Activated CD8-positive, alpha-beta memory T cell treated with anti-CD3 and anti-CD28 coated beads, Interleukin-2, amount 10 ng/mL, durations not matched to agents 7 days and 5 days (primary cell): ENCODE data around the gene SVOP. TPM values are rescaled to one million over a fixed set of nuclear protein-coding genes. Genes with fewer than 3 reads are reported as not detected.
"Not testable (repeated sequence)": the region's sequence is repeated elsewhere in the genome, so short reads cannot be mapped to it uniquely, and the experiment has no call there.

Source experiments
- ATAC-seq: fragments of 150-1000 bp; cut with Tn5 transposase; one replicate; pipeline ENCODE4 v1.10.0; 2021; ENCODE audit warnings: moderate library complexity
- CTCF ChIA-PET: fragments of 350-600 bp; sonication (Branson Sonifier 250); formaldehyde crosslinking; loops from one replicate; lab custom pipeline; 2021; ENCODE audit warnings: antibody characterized with exemption; lab: Charles Lee
- DNase-seq: peaks from one replicate; pipeline ENCODE4 v3.0.0-alpha.2; 2020
- H3K27ac Mint-ChIP-seq: one replicate; pipeline ENCODE4 v1.8.0; 2021; ENCODE audit warnings: mild to moderate bottlenecking, mixed read lengths
- H3K27me3 Mint-ChIP-seq: one replicate; pipeline ENCODE4 v1.8.0; 2021; ENCODE audit warnings: mixed read lengths
- H3K36me3 Mint-ChIP-seq: one replicate; pipeline ENCODE4 v1.8.0; 2021; ENCODE audit warnings: mild to moderate bottlenecking, mixed read lengths
- H3K4me1 Mint-ChIP-seq: one replicate; pipeline ENCODE4 v1.8.0; 2021; ENCODE audit warnings: mixed read lengths
- H3K4me3 Mint-ChIP-seq: one replicate; pipeline ENCODE4 v1.8.0; 2021; ENCODE audit warnings: mild to moderate bottlenecking, moderate library complexity, mixed read lengths
- H3K9me3 Mint-ChIP-seq: one replicate; pipeline ENCODE4 v1.8.0; 2022; ENCODE audit warnings: low read depth, mixed read lengths
- total RNA-seq, 2 experiments: library from RNA; stranded (reverse); gene quantifications; one replicate each; pipeline ENCODE4 v1.2.3, GENCODE V29; 2021

Gene SVOP
- total RNA-seq, 2 experiments from 2014 or later = not detected

GRCh38 chr12:109018296-109018695 lies 2.6 kb downstream of the SVOP start:
- DNase-seq = no peak
- CTCF ChIA-PET = no interaction called here
- ATAC-seq = no peak
- Mint-ChIP-seq H3K36me3 (no peaks in the 10 kb centered on the region), H3K4me3 (no peak overlapping the region), H3K4me1 (no peaks in the 10 kb centered on the region), H3K27me3 (peaks cover 38% of the 10 kb centered on the region), H3K27ac (no peak overlapping the region), H3K9me3 (no peaks in the 10 kb centered on the region)

DNA sequence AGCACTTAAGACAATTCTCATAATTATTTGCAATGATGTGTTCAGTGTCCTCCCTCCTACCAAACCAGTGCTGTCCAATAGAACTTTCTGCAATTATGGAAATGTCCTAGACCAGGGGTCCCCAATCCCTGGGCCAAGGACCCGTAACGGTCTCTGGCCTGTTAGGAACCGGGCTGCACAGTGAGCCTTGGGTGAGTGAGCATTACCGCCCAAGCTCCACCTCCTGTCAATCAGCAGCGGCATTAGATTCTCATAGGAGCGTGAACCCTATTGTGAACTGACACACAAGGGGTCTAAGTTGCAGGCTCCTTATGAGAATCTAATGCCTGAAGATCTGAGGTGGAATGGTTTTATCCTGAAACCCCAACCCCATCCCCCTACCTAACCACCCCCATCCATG lies 3.9 kb downstream of the SVOP start:
- Mint-ChIP-seq H3K27ac (no peak overlapping the region), H3K4me3 (no peak overlapping the region), H3K27me3 (peaks cover 37% of the 10 kb centered on the region), H3K36me3 (no peaks in the 10 kb centered on the region), H3K4me1 (no peaks in the 10 kb centered on the region), H3K9me3 (no peaks in the 10 kb centered on the region)
- no peak for ATAC-seq
- DNase-seq = no peak
- CTCF ChIA-PET = no interaction called here

GRCh38 chr12:109016016-109016415 lies 4.9 kb downstream of the SVOP start:
- Mint-ChIP-seq H3K27me3 (peaks cover 38% of the 10 kb centered on the region), H3K27ac (no peak overlapping the region), H3K36me3 (no peaks in the 10 kb centered on the region), H3K4me3 (no peak overlapping the region), H3K4me1 (no peaks in the 10 kb centered on the region), H3K9me3 (no peaks in the 10 kb centered on the region)
- DNase-seq (no peak), ATAC-seq (no peak)
- CTCF ChIA-PET = no interaction called here

DNA sequence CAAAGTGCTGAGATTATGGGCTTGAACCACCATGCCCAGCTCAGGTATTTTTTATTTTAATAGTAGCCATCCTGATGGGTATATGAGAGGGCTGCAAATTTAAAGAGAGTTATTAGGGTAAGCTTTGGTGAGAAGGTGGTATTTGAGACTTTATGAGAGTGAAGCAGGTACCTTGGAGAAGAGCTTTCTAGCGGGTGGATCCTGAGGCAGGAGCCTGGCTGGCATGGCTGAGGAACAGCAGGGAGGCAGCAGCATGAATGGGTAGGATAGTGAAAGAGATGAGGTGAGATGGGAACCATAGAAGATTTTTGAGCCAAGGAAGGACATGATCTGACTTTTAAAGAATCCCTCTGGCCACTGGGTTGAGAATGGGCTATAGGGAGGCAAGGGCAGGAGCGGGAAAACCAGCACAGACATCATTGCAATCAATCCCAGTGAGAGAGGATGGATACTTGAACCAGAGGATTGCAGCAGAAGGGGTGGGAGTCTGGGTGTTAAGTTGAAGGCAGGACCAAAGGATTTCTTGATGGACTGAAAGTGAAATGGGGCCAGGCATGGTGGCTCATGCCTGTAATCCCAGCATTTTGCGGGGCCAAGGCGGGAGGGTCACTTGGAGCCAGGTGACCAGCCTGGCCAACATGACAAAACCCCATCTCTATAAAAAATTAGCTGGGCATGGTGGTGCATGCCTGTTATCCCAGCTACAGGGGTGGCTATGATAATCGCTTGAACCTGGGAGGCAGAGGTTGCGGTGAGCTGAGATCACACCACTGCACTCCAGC lies 5.7 kb downstream of the SVOP start:
- H3K36me3 Mint-ChIP-seq = no peaks in the 10 kb centered on the region
- CTCF ChIA-PET = no interaction called here

GRCh38 chr12:109010259-109010658 lies 10.6 kb downstream of the SVOP start:
- no peak overlapping the region for H3K27ac Mint-ChIP-seq
- no peaks in the 10 kb centered on the region for H3K9me3 Mint-ChIP-seq
- H3K27me3 Mint-ChIP-seq = peaks cover 28% of the 10 kb centered on the region
- H3K4me1 Mint-ChIP-seq = no peaks in the 10 kb centered on the region
- CTCF ChIA-PET = no interaction called here
- H3K4me3 Mint-ChIP-seq = no peak overlapping the region
- no peak for DNase-seq
- H3K36me3 Mint-ChIP-seq = no peaks in the 10 kb centered on the region
- no peak for ATAC-seq

More for the DNA sequence above, 5.7 kb downstream of the SVOP start:
- no peak for DNase-seq
- H3K27ac Mint-ChIP-seq = no peak overlapping the region
- no peak for ATAC-seq
- H3K4me3 Mint-ChIP-seq = no peak overlapping the region
- H3K27me3 Mint-ChIP-seq = peaks cover 29% of the 10 kb centered on the region
- H3K4me1 Mint-ChIP-seq = no peaks in the 10 kb centered on the region
- H3K9me3 Mint-ChIP-seq = no peaks in the 10 kb centered on the region

DNA sequence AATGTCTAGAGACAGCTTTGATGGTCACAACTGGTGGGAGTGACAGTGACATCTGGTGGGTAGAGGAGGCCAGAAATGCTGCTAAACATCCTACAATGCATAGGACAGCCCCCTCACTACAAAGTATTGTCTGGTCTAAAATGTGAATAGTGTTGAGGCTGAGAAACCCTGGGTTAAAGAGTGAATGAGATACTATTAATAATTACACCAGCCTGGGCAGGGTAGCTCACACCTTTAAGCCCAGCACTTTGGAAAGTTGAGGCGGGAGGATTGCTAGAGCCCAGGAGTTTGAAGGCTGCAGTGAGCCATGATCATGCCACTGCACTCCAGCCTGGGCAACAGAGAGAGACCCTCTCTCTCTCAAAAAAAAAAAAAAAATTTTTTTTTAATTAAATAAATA lies 11.1 kb downstream of the SVOP start:
- no peak overlapping the region for H3K27ac Mint-ChIP-seq
- no peaks in the 10 kb centered on the region for H3K4me1 Mint-ChIP-seq
- H3K9me3 Mint-ChIP-seq = no peaks in the 10 kb centered on the region
- no peak for DNase-seq
- H3K27me3 Mint-ChIP-seq = peaks cover 32% of the 10 kb centered on the region
- no peak for ATAC-seq
- CTCF ChIA-PET = no interaction called here
- H3K4me3 Mint-ChIP-seq = no peak overlapping the region
- no peaks in the 10 kb centered on the region for H3K36me3 Mint-ChIP-seq

DNA sequence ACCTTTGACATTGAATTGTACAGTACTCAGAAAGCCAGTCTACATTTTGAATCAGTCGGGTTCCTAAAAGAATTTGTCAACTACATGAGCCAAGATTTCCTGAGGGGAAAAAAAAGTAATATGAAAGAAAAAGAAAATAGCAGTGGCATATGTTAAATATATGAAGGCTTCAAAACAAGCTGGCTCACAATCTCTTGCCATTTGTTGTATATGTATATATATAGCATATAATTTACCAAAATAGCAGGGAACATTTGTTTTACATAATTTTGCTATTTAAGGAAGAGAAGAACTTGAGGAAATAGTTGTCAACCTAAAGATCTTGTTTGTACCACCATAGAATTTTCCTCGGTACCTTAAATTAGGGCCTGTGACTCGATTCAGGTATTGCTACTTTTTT lies 16.9 kb downstream of the SVOP start:
- H3K36me3 Mint-ChIP-seq = no peaks in the 10 kb centered on the region
- no peak overlapping the region for H3K4me3 Mint-ChIP-seq
- DNase-seq (no peak), ATAC-seq (no peak)
- CTCF ChIA-PET = no interaction called here
- no peak overlapping the region for H3K27ac Mint-ChIP-seq
- H3K4me1 Mint-ChIP-seq = no peaks in the 10 kb centered on the region
- no peaks in the 10 kb centered on the region for H3K9me3 Mint-ChIP-seq
- H3K27me3 Mint-ChIP-seq = peaks cover 16% of the 10 kb centered on the region

DNA sequence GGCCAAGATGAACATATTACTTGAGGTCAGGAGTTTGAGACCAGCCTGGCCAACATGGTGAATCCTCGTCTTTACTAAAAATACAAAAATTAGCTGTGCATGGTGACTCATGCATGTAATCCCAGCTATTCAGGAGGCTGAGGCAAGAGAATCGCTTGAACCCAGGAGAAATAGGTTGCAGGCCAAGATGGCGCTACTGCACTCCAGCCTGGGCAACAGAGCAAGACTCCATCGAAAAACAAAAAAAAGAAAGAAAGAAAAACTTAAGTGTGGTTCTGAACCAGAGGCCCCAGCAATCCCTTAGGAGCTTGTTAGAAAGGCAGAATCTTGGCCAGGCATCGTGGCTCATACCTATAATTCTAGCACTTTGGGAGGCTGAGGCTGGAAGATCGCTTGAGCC lies 24.5 kb downstream of the SVOP start:
- no peaks in the 10 kb centered on the region for H3K9me3 Mint-ChIP-seq
- H3K4me1 Mint-ChIP-seq = no peaks in the 10 kb centered on the region
- no peak for ATAC-seq
- H3K4me3 Mint-ChIP-seq = no peak overlapping the region
- CTCF ChIA-PET = no interaction called here
- DNase-seq = no peak
- H3K27me3 Mint-ChIP-seq = no peaks in the 10 kb centered on the region
- H3K36me3 Mint-ChIP-seq = no peaks in the 10 kb centered on the region
- H3K27ac Mint-ChIP-seq = no peak overlapping the region

DNA sequence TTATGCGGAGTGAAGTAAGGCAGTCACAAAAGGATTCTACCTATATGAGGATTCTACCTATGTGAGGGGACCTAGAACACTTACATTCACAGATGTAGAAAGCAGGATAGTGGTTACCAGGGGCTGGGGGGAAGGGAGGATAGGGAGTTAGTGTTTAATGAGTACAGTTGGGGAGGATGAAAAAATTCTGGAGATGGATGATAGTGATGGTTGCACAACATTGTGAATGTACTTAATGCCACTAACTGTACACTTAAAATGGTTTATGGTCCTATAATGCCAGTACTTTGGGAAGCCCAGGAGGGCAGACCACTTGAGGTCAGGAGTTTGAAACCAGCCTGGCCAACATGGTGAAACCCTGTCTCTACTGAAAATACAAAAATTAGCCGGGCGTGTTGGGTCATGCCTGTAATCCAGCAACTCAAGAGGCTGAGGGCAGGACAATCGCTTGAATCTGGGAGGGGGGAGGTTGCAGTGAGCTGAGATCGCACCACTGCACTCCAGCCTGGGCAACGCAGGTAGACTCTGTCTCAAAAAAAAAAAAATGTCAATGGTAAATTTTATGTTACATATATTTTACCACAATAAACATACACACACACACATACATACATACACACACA lies 25.4 kb downstream of the SVOP start:
- CTCF ChIA-PET = no interaction called here
- ATAC-seq (no peak), DNase-seq (no peak)
- Mint-ChIP-seq H3K27ac (no peak overlapping the region), H3K9me3 (no peaks in the 10 kb centered on the region), H3K4me1 (no peaks in the 10 kb centered on the region), H3K4me3 (no peak overlapping the region), H3K27me3 (no peaks in the 10 kb centered on the region), H3K36me3 (no peaks in the 10 kb centered on the region)

GRCh38 chr12:108990103-108990502 lies 30.8 kb downstream of the SVOP start:
- peaks cover 12% of the 10 kb centered on the region for H3K27me3 Mint-ChIP-seq
- H3K36me3 Mint-ChIP-seq, DNase-seq, H3K4me1 Mint-ChIP-seq, ATAC-seq, H3K9me3 Mint-ChIP-seq, H3K4me3 Mint-ChIP-seq, CTCF ChIA-PET, H3K27ac Mint-ChIP-seq: not testable (repeated sequence)

- H3K27me3 Mint-ChIP-seq = peaks cover 12% of the 10 kb centered on the region
- no peaks in the 10 kb centered on the region for H3K9me3 Mint-ChIP-seq
- H3K36me3 Mint-ChIP-seq = no peaks in the 10 kb centered on the region
- H3K4me1 Mint-ChIP-seq = no peaks in the 10 kb centered on the region
- ATAC-seq (no peak), DNase-seq (no peak)
- H3K4me3 Mint-ChIP-seq = no peak overlapping the region
- CTCF ChIA-PET = interaction anchor here (0.6 kb wide), 1 partner anchor 104 kb away, joined by 4 read pairs; no protein-coding TSS in a partner anchor
- H3K27ac Mint-ChIP-seq = no peak overlapping the region
These were observed 31.5 kb downstream of the SVOP start for GRCh38 chr12:108989376-108989775.

- ATAC-seq (no peak), DNase-seq (no peak)
- CTCF ChIA-PET = no interaction called here
- Mint-ChIP-seq H3K27ac (no peak overlapping the region), H3K36me3 (no peaks in the 10 kb centered on the region), H3K4me1 (no peaks in the 10 kb centered on the region), H3K9me3 (no peaks in the 10 kb centered on the region), H3K4me3 (no peak overlapping the region), H3K27me3 (peaks cover 12% of the 10 kb centered on the region)
These were observed 35.1 kb downstream of the SVOP start for GRCh38 chr12:108985750-108986149.

- no peak for ATAC-seq
- no peak for DNase-seq
- Mint-ChIP-seq H3K27me3 (peaks cover 9% of the 10 kb centered on the region), H3K4me1 (no peaks in the 10 kb centered on the region), H3K36me3 (no peaks in the 10 kb centered on the region), H3K9me3 (no peaks in the 10 kb centered on the region), H3K27ac (no peak overlapping the region), H3K4me3 (no peak overlapping the region)
- CTCF ChIA-PET = no interaction called here
These were observed 37.6 kb downstream of the SVOP start for GRCh38 chr12:108983227-108983626.

DNA sequence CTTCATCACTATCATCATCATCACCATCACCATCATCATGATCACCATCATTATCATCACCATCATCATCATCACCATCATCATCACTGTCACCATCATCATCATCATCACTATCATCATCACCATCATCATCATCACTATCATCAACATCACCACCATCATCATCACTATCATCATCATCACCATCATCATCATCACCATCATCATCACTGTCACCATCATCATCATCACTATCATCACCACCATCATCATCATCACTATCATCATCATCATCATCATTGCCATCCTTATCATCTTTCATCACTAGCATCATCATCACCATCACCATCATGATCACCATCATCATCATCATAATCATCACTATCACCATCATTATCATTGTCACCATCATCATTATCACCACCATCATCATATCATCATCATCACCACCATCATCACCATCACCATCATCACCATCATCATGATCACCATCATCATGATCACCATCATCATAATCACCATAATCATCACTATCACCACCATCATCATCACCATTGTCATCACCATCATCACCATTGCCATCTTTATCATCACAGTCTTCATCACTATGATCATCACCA lies 38.1 kb downstream of the SVOP start:
- no peaks in the 10 kb centered on the region for H3K36me3 Mint-ChIP-seq
- no peaks in the 10 kb centered on the region for H3K4me1 Mint-ChIP-seq
- CTCF ChIA-PET = no interaction called here
- peaks cover 8% of the 10 kb centered on the region for H3K27me3 Mint-ChIP-seq
- H3K4me3 Mint-ChIP-seq = no peak overlapping the region
- ATAC-seq = no peak
- H3K27ac Mint-ChIP-seq = no peak overlapping the region
- DNase-seq = no peak
- H3K9me3 Mint-ChIP-seq = no peaks in the 10 kb centered on the region
